SW480 (cell line): ENCODE results near the gene MRPS7.

Source experiments
- DNase-seq: peaks from one replicate; pipeline ENCODE4 v3.0.0-alpha.2; 2016; ENCODE audit warnings: low spot score

The MRPS7 gene

DNA sequence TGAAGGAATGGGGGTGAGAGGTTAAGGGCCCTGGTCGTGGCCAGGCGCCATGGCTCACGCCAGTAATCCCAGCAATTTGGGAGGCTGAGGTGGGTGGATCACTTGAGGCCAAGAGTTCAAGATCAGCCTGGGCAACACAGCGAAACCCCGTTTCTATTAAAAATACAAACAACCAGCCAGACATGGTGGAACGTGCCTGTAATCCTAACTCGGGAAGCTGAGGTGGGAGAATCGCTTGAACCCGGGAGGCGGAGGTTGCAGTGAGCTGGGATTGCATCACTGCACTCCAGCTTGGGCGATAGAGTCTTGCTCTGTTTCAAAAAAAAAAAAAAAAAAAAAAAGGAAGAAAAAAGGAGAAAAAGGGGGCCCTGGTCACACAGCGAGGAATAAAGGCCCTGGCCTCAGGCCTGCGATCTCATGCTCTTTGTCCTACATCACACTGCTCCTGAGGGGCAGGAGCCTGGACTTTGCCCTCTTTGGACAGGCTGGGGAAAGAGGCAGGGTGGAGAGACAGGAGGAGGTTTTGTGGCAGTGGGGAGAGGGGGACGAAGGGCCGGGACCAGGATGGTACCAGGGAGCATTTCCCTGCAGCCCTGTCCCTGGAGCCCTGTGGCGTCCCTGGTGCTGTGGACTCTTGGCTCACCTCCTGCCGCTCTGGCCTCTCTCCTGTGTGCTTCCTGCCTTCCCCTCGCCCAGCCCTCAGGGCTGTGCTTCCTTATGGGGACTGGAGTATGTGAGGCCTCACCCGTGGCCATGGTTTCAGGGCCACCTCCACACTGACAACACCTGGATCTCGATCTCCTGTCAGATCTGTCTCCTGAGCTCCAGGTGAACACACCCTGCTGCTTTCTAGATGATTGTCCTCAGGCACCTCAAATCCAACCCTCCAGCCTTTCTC lies 47.3 kb downstream of the MRPS7 start:
- peak; percentile 51 for DNase-seq

DNA sequence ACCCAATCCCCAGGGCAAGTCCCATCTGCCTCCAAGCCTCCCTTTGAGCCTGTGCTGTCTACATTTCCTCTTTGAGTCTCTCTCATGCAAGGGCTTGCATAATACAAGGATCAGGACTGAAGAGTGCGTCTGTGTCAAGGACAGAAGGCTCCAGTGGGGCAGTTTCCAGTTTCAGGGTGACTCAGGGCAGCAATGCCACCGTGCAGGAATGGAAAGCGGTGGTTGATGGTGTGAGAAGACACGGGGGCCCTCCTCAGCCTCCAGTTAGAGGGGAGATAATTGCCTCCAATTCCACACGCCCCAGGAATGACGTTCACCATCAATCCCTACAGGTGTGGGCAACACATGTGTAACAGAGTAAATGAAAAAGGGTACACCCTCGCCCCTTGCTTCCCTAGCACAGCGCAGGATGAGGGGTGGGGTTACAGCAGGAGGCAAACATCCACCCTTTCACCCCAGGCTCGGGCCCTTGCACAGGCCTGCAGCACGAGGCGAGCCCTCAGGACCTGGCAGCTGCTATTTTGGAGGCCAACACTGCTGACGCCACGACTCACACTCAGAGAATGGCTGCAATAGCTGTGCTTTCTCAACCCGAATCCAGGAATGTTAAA lies 52.4 kb downstream of the MRPS7 start:
- no peak for DNase-seq

DNA sequence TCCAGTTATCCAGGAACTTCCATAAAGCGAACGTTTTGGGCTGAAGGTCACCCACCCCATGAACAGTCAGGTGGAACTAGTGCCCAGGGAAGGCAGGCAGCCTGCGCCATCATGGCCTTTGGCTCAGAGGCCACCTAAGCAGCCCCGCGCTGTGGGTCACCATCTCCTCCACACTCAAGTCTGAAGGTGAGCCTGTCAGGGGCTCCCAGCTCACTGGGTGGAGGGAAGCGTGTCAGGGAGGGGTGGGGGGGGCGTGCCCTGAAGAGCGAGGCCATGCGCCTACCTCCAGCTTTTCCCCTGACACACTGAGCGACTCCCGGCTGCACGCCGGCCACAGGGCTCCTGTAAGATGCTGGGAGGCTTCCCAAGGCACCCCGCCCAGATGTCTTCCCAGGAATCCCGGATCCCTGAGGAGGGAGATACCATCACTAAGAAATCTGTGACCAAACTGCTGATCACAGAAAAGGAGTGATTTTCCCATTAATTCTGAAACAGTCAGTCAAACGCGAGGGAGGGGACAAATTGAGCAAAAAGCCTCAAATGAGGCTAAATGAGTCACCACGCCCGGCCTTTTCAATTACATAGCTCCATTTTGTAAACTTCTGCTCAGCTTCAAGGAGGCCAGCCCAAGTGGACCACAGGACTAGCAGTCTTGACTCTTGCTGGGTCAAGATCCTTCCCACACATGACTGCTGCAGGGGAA lies 54.0 kb downstream of the MRPS7 start:
- no peak for DNase-seq
